ENCODE measurements around the gene MPHOSPH6.

DNA sequence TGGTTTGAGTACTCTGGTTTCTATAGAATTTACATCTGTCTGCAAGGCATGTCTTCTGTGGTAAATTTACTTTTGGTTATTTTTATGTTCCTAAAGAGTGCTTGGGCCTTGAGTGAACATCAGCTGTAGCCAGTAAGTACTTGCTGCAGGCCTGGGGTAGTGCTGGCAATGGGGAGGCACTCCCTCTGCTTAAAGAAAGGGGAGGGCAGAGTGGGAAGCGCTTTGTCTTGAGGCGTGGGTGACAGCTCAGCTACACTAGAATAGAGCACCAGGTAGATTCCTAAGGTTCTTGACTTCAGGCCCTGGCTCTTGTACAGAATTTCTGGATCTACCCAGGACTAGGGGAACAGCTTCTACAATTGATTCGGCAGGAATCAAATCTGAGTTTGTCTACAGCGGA is 50.6 kb downstream of the MPHOSPH6 start:
- TF ChIP-seq, protein P1, sequence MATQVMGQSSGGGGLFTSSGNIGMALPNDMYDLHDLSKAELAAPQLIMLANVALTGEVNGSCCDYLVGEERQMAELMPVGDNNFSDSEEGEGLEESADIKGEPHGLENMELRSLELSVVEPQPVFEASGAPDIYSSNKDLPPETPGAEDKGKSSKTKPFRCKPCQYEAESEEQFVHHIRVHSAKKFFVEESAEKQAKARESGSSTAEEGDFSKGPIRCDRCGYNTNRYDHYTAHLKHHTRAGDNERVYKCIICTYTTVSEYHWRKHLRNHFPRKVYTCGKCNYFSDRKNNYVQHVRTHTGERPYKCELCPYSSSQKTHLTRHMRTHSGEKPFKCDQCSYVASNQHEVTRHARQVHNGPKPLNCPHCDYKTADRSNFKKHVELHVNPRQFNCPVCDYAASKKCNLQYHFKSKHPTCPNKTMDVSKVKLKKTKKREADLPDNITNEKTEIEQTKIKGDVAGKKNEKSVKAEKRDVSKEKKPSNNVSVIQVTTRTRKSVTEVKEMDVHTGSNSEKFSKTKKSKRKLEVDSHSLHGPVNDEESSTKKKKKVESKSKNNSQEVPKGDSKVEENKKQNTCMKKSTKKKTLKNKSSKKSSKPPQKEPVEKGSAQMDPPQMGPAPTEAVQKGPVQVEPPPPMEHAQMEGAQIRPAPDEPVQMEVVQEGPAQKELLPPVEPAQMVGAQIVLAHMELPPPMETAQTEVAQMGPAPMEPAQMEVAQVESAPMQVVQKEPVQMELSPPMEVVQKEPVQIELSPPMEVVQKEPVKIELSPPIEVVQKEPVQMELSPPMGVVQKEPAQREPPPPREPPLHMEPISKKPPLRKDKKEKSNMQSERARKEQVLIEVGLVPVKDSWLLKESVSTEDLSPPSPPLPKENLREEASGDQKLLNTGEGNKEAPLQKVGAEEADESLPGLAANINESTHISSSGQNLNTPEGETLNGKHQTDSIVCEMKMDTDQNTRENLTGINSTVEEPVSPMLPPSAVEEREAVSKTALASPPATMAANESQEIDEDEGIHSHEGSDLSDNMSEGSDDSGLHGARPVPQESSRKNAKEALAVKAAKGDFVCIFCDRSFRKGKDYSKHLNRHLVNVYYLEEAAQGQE (IDR thresholded peaks at IDR 0.05; ENCODE audit: insufficient read depth in 1 of 2, low read depth in 2 of 2, low read length in 2 of 2), result no peak
- TF ChIP-seq TAF1 (IDR thresholded peaks at IDR 0.05; ENCODE audit: borderline replicate concordance, insufficient read depth, low read length), result no peak

Measured in PFSK-1 (cell line).